Cardiac muscle cell (in vitro differentiated cells and primary cell): Measurements from ENCODE around the gene GAL3ST3. TPM values are rescaled to one million over a fixed set of nuclear protein-coding genes. Genes with fewer than 3 reads are reported as not detected.
A peak's percentile ranks its signal among the peaks of the same experiment; 100 is the strongest.
"Not testable (repeated sequence)": the region's sequence is repeated elsewhere in the genome, so short reads cannot be mapped to it uniquely, and the experiment has no call there.

Experiments
- DNase-seq, 2 donors: peaks; one replicate each; pipeline versions ENCODE4 v3.0.0 to v3.0.0-alpha.2; 2010 to 2017; ENCODE audit warnings: low read depth in 1 of 2, low spot score in 1 of 2
- H3K27ac ChIP-seq: fragments of 200-600 bp; sonication (generic); 2 replicates; pipeline ENCODE4 v1.5.1; 2016
- H3K27me3 ChIP-seq: fragments of 200-600 bp; sonication (generic); 2 replicates; pipeline ENCODE4 v1.6.0; 2016; ENCODE audit warnings: control low read depth
- H3K36me3 ChIP-seq: fragments of 200-600 bp; sonication (generic); 2 replicates; pipeline ENCODE4 v1.5.1; 2016; ENCODE audit warnings: control low read depth
- H3K4me1 ChIP-seq: fragments of 200-600 bp; sonication (generic); 2 replicates; pipeline ENCODE4 v1.8.1; 2017; ENCODE audit warnings: low read depth, mild to moderate bottlenecking, mixed run types
- H3K4me3 ChIP-seq: fragments of 200-600 bp; sonication (generic); 2 replicates; pipeline ENCODE4 v1.5.1; 2016; ENCODE audit warnings: mild to moderate bottlenecking
- H3K9me3 ChIP-seq: fragments of 200-600 bp; sonication (generic); 2 replicates; pipeline ENCODE4 v1.5.1; 2017; ENCODE audit warnings: low read depth, mild to moderate bottlenecking, control low read depth
- CTCF ChIP-seq: IDR thresholded peaks from 2 replicates; pipeline ENCODE4 v1.5.1; 2012; ENCODE audit warnings: low read depth, mild to moderate bottlenecking, low read length
- polyA plus RNA-seq: library from polyadenylated mRNA; unstranded; fragments of >200 nt; fragmentation: Nextera tagmentation; extraction: Ambion mirVana; gene quantifications from 2 replicates; pipeline ENCODE4 v1.2.1, GENCODE V29; 2016
- total RNA-seq: library from RNA; depleted of rRNA; stranded (reverse); fragments of >200 nt; gene quantifications from 2 replicates; pipeline ENCODE4 v1.2.3, GENCODE V29; 2016

GAL3ST3 gene
- total and polyA plus RNA-seq, 2 experiments from 2014 or later = 22.3 to 25.5 TPM

- no peak for TF ChIP-seq CTCF
- H3K4me3 ChIP-seq = no peak overlapping the region
- H3K4me1 ChIP-seq = no peaks in the 10 kb centered on the region
- H3K27ac ChIP-seq = no peak overlapping the region
- H3K9me3 ChIP-seq = no peaks in the 10 kb centered on the region
- peaks cover 24% of the 10 kb centered on the region for H3K27me3 ChIP-seq
- DNase-seq = peak in 1 of 2 donors; percentile 57
- no peaks in the 10 kb centered on the region for H3K36me3 ChIP-seq
Measured at GRCh38 chr11:66012946-66013761, 35.8 kb downstream of the GAL3ST3 start.

- Histone ChIP-seq H3K27ac (no peak overlapping the region), H3K27me3 (peaks cover 24% of the 10 kb centered on the region), H3K9me3 (no peaks in the 10 kb centered on the region), H3K4me3 (no peak overlapping the region), H3K4me1 (no peaks in the 10 kb centered on the region), H3K36me3 (no peaks in the 10 kb centered on the region)
- DNase-seq = no peak
- TF ChIP-seq CTCF = no peak
Measured at GRCh38 chr11:66012371-66012945, 36.5 kb downstream of the GAL3ST3 start.

- H3K4me3 ChIP-seq = no peak within 1 kb of the TSS
- DNase-seq = no peak
- H3K27ac ChIP-seq = no peak within 1 kb of the TSS
- H3K4me1 ChIP-seq = no peaks in the 10 kb centered on the region
- no peaks in the 10 kb centered on the region for H3K9me3 ChIP-seq
- no peaks in the 10 kb centered on the region for H3K36me3 ChIP-seq
- no peak for TF ChIP-seq CTCF
- peaks cover 24% of the 10 kb centered on the region for H3K27me3 ChIP-seq
Measured at GRCh38 chr11:66011785-66012303, 37.1 kb downstream of the GAL3ST3 start, which contains the start of gene CST6. CST6 (plus strand) TSS chr11:66012008; CDS start chr11:66012045, 37 bp downstream.

GRCh38 chr11:66011239-66011784 is 37.6 kb downstream of the GAL3ST3 start:
- no peak for TF ChIP-seq CTCF
- Histone ChIP-seq H3K4me1 (no peaks in the 10 kb centered on the region), H3K27me3 (peaks cover 24% of the 10 kb centered on the region), H3K36me3 (no peaks in the 10 kb centered on the region), H3K4me3 (no peak overlapping the region), H3K9me3 (no peaks in the 10 kb centered on the region), H3K27ac (no peak overlapping the region)
- peak in 1 of 2 donors; percentile 33 for DNase-seq

GRCh38 chr11:66010036-66010435 is 38.9 kb downstream of the GAL3ST3 start:
- H3K36me3 ChIP-seq, H3K27ac ChIP-seq, H3K9me3 ChIP-seq, DNase-seq, H3K4me3 ChIP-seq, H3K4me1 ChIP-seq: not testable (repeated sequence)
- peaks cover 24% of the 10 kb centered on the region for H3K27me3 ChIP-seq
